H1 (cell line): ENCODE measurements around the gene CMTM3.

Experiments
- HDAC2 ChIP-seq, 2 experiments: fragments of 300-600 bp in 1 of 2; sonication (generic) in 1 of 2; IDR thresholded peaks; 2 replicates each; pipeline ENCODE4 v1.6.1; 2011 to 2012; ENCODE audit warnings: low read depth in 2 of 2, low read length in 2 of 2, mild to moderate bottlenecking in 2 of 2, moderate library complexity in 2 of 2, borderline replicate concordance in 1 of 2, inconsistent platforms in 1 of 2
- KDM1A ChIP-seq: fragments of 200-600, 300-600 bp; sonication (generic); IDR thresholded peaks from 2 replicates; pipeline ENCODE4 v1.7.1; 2016; ENCODE audit warnings: mild to moderate bottlenecking, low read length, borderline replicate concordance
- POLR2A ChIP-seq, 2 experiments: IDR thresholded peaks; 1 replicate in 1 of 2; 2 replicates in 1 of 2; pipeline ENCODE4 v1.6.1; 2011; ENCODE audit warnings: low read depth in 2 of 2, low read length in 2 of 2, mild to moderate bottlenecking in 2 of 2; ENCODE audit errors: control extremely low read depth in 1 of 2
- POLR2AphosphoS5 ChIP-seq: IDR thresholded peaks from 2 replicates; pipeline ENCODE4 v1.6.1; 2011; ENCODE audit warnings: low read depth, low read length
- SP1 ChIP-seq: IDR thresholded peaks from 2 replicates; pipeline ENCODE4 v1.6.1; 2011; ENCODE audit warnings: low read depth, low read length
- TAF1 ChIP-seq: IDR thresholded peaks from 2 replicates; pipeline ENCODE4 v1.6.1; 2011; ENCODE audit warnings: mild to moderate bottlenecking, low read depth, low read length
- TBP ChIP-seq: IDR thresholded peaks from 2 replicates; pipeline ENCODE4 v1.6.1; 2011; ENCODE audit warnings: low read depth, low read length, improper control_type of control experiment
- YY1 ChIP-seq: IDR thresholded peaks from 2 replicates; pipeline ENCODE4 v1.6.1; 2011; ENCODE audit warnings: low read depth, mild to moderate bottlenecking, low read length
- TF ChIP-seq, protein P1 (sequence below), 3 experiments: IDR thresholded peaks; 1 replicate in 2 of 3; 2 replicates in 1 of 3; pipeline versions ENCODE4 v1.5.1 to v1.6.1; 2011; ENCODE audit warnings: low read length in 3 of 3, mild to moderate bottlenecking in 3 of 3, inconsistent platforms in 2 of 3, low read depth in 1 of 3, moderate library complexity in 1 of 3; ENCODE audit not compliant: insufficient read depth in 1 of 3; ENCODE audit errors: control extremely low read depth in 1 of 3
- TF ChIP-seq, protein P2 (sequence below): IDR thresholded peaks from 2 replicates; pipeline ENCODE4 v1.6.1; 2011; ENCODE audit warnings: low read length, improper control_type of control experiment

DNA sequence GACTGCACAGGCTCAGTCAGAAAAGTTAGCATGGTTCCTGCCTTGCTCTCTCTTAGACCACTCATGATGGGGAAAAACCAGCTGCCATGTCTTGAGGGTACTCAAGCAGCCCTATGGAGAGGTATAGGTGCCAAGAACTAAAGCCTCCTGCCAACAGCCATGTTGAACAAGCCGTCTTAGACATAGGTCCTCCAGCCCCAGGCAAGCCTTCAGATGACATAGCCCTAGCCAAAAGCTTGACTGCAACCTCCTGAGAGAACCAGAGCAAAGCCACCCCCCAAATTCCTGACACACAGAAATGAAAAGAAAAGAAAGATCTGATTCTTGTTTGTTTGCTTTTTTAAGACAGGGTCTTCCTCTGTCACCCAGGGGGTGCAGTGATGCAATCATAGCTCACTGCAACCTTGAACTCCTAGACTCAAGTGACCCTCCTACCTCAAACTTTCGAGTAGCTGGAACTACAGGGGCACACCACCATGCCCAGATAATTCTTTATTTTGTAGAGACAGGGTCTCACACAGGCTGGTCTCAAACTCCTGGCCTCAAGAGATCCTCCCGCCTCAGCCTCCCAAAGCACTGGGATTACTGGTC is 36.3 kb downstream of the CMTM3 start:
- TF ChIP-seq POLR2A (IDR thresholded peaks at IDR 0.05; ENCODE audit: control extremely low read depth in 1 of 2, low read depth in 2 of 2, low read length in 2 of 2) (no peak), POLR2AphosphoS5 (no peak), YY1 (no peak), TBP (no peak), TAF1 (no peak), SP1 (no peak), HDAC2 (IDR thresholded peaks at IDR 0.05; ENCODE audit: borderline replicate concordance in 1 of 2, low read depth in 2 of 2, low read length in 2 of 2) (no peak), KDM1A (no peak)
- TF ChIP-seq, protein P1, sequence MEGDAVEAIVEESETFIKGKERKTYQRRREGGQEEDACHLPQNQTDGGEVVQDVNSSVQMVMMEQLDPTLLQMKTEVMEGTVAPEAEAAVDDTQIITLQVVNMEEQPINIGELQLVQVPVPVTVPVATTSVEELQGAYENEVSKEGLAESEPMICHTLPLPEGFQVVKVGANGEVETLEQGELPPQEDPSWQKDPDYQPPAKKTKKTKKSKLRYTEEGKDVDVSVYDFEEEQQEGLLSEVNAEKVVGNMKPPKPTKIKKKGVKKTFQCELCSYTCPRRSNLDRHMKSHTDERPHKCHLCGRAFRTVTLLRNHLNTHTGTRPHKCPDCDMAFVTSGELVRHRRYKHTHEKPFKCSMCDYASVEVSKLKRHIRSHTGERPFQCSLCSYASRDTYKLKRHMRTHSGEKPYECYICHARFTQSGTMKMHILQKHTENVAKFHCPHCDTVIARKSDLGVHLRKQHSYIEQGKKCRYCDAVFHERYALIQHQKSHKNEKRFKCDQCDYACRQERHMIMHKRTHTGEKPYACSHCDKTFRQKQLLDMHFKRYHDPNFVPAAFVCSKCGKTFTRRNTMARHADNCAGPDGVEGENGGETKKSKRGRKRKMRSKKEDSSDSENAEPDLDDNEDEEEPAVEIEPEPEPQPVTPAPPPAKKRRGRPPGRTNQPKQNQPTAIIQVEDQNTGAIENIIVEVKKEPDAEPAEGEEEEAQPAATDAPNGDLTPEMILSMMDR (IDR thresholded peaks at IDR 0.05; ENCODE audit: control extremely low read depth in 1 of 3, insufficient read depth in 1 of 3, low read depth in 1 of 3, low read length in 3 of 3) = no peak
- TF ChIP-seq, protein P2, sequence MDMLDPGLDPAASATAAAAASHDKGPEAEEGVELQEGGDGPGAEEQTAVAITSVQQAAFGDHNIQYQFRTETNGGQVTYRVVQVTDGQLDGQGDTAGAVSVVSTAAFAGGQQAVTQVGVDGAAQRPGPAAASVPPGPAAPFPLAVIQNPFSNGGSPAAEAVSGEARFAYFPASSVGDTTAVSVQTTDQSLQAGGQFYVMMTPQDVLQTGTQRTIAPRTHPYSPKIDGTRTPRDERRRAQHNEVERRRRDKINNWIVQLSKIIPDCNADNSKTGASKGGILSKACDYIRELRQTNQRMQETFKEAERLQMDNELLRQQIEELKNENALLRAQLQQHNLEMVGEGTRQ = no peak
